IMR-90 (cell line): ENCODE data around the gene GJC1. TPM values are rescaled to one million over a fixed set of nuclear protein-coding genes. Genes with fewer than 3 reads are reported as not detected.
A peak's percentile ranks its signal among the peaks of the same experiment; 100 is the strongest.

Experiments
- ATAC-seq: fragments of 200-7000 bp; cut with Tn5 transposase; 2 replicates; pipeline ENCODE4 v1.9.1; 2020; ENCODE audit warnings: low read depth, mild to moderate bottlenecking, moderate library complexity
- BruUV-seq: library from RNA; stranded (reverse); fragments of 400-500 nt; replicated peaks from 2 replicates; lab custom pipeline; 2021; lab: Mats Ljungman, UMichigan
- CTCF ChIA-PET: fragments of 300-600 bp; formaldehyde crosslinking; extraction: SDS; loops from one replicate; lab custom pipeline; 2021; ENCODE audit warnings: antibody characterized with exemption; lab: Yijun Ruan, JAX
- POLR2A ChIA-PET: fragments of 300-600 bp; sonication (Branson Sonifier 250); formaldehyde crosslinking; loops from one replicate; lab custom pipeline; 2022; ENCODE audit warnings: antibody characterized with exemption; ENCODE audit not compliant: unreplicated experiment; lab: Charles Lee
- DNase-seq: peaks from one replicate; pipeline ENCODE4 v3.0.0; 2013
- H2AFZ ChIP-seq: replicated peaks from 2 replicates; pipeline ENCODE3; 2013; ENCODE audit warnings: low read length, mild to moderate bottlenecking; ENCODE audit not compliant: poor library complexity
- H2AK5ac ChIP-seq: 2 replicates; pipeline ENCODE4 v1.6.1; 2013; ENCODE audit warnings: low read depth, low read length, inconsistent platforms
- H2AK9ac ChIP-seq: replicated peaks from 2 replicates; pipeline ENCODE3; 2013; ENCODE audit warnings: mild to moderate bottlenecking, low read depth, low read length, moderate library complexity; ENCODE audit not compliant: poor library complexity
- H2BK120ac ChIP-seq: 2 replicates; pipeline ENCODE4 v1.6.1; 2013; ENCODE audit warnings: low read depth, low read length, inconsistent platforms
- H2BK15ac ChIP-seq: 3 replicates; pipeline ENCODE4 v1.6.1; 2013; ENCODE audit warnings: low read depth, low read length, inconsistent platforms
- H2BK20ac ChIP-seq: 2 replicates; pipeline ENCODE4 v1.6.1; 2013; ENCODE audit warnings: low read depth, mild to moderate bottlenecking, inconsistent platforms, low read length, moderate library complexity
- H2BK5ac ChIP-seq: 2 replicates; pipeline ENCODE4 v1.6.1; 2013; ENCODE audit warnings: mild to moderate bottlenecking, low read depth, low read length, inconsistent platforms; ENCODE audit not compliant: poor library complexity, severe bottlenecking
- H3K14ac ChIP-seq: replicated peaks from 2 replicates; pipeline ENCODE4 v1.6.1; 2013; ENCODE audit warnings: low read depth, low read length, inconsistent platforms
- H3K18ac ChIP-seq: 2 replicates; pipeline ENCODE4 v1.6.1; 2013; ENCODE audit warnings: low read depth, low read length, control low read depth
- H3K23ac ChIP-seq: 2 replicates; pipeline ENCODE4 v1.6.1; 2013; ENCODE audit warnings: low read depth, low read length, inconsistent platforms
- H3K27ac ChIP-seq: 2 replicates; pipeline ENCODE4 v1.5.1; 2013; ENCODE audit warnings: mild to moderate bottlenecking, control low read depth, low read length; ENCODE audit not compliant: insufficient read depth
- H3K27me3 ChIP-seq: 2 replicates; pipeline ENCODE4 v1.6.1; 2013; ENCODE audit warnings: low read length; ENCODE audit not compliant: control insufficient read depth, insufficient read depth
- H3K36me3 ChIP-seq: 2 replicates; pipeline ENCODE4 v1.6.1; 2013; ENCODE audit warnings: low read length, mixed read lengths; ENCODE audit not compliant: control insufficient read depth, insufficient read depth
- H3K4ac ChIP-seq: 2 replicates; pipeline ENCODE4 v1.6.1; 2013; ENCODE audit warnings: low read depth, low read length, inconsistent platforms
- H3K4me1 ChIP-seq: 2 replicates; pipeline ENCODE4 v1.6.1; 2013; ENCODE audit warnings: low read length, mixed read lengths; ENCODE audit not compliant: control insufficient read depth, insufficient read depth
- H3K4me2 ChIP-seq: 2 replicates; pipeline ENCODE4 v1.6.1; 2013; ENCODE audit warnings: low read depth, mild to moderate bottlenecking, control low read depth, low read length, moderate library complexity
- H3K4me3 ChIP-seq: 2 replicates; pipeline ENCODE4 v1.5.1; 2013; ENCODE audit warnings: low read depth, mild to moderate bottlenecking, control low read depth, low read length, moderate library complexity; ENCODE audit not compliant: insufficient read depth
- H3K56ac ChIP-seq: 2 replicates; pipeline ENCODE4 v1.6.1; 2013; ENCODE audit warnings: low read length, inconsistent platforms; ENCODE audit not compliant: insufficient read depth; ENCODE audit errors: extremely low read depth
- H3K79me1 ChIP-seq, 2 experiments: 2 replicates each; pipeline ENCODE4 v1.6.1; 2013; ENCODE audit warnings: low read length in 2 of 2, inconsistent platforms in 1 of 2, low read depth in 1 of 2
- H3K9ac ChIP-seq: 2 replicates; pipeline ENCODE4 v1.6.1; 2013; ENCODE audit warnings: low read depth, low read length, control low read depth
- H3K9me1 ChIP-seq: 2 replicates; pipeline ENCODE4 v1.6.1; 2013; ENCODE audit warnings: low read length, inconsistent platforms; ENCODE audit not compliant: insufficient read depth
- H3K9me3 ChIP-seq: 2 replicates; pipeline ENCODE4 v1.6.1; 2013; ENCODE audit warnings: low read length; ENCODE audit not compliant: control insufficient read depth, insufficient read depth
- H4K20me1 ChIP-seq: 2 replicates; pipeline ENCODE4 v1.6.1; 2013; ENCODE audit warnings: low read length, inconsistent platforms; ENCODE audit not compliant: insufficient read depth
- H4K5ac ChIP-seq: 2 replicates; pipeline ENCODE4 v1.6.1; 2013; ENCODE audit warnings: mild to moderate bottlenecking, low read depth, low read length, control low read depth
- H4K8ac ChIP-seq, 2 experiments: 2 replicates each; pipeline ENCODE4 v1.6.1; 2013; ENCODE audit warnings: low read depth in 2 of 2, low read length in 2 of 2, control low read depth in 1 of 2, inconsistent platforms in 1 of 2
- H4K91ac ChIP-seq: 2 replicates; pipeline ENCODE4 v1.6.1; 2013; ENCODE audit warnings: low read depth, low read length, inconsistent platforms; ENCODE audit not compliant: insufficient read depth
- BHLHE40 ChIP-seq: fragments of 150-350 bp; IDR thresholded peaks from 2 replicates; pipeline ENCODE4 v1.6.1; 2016; ENCODE audit warnings: mild to moderate bottlenecking, low read depth, low read length
- CEBPB ChIP-seq: IDR thresholded peaks from 2 replicates; pipeline ENCODE4 v1.6.1; 2012; ENCODE audit warnings: low read depth, low read length, improper control_type of control experiment
- CHD1 ChIP-seq: IDR thresholded peaks from 2 replicates; pipeline ENCODE4 v1.6.1; 2012; ENCODE audit warnings: low read depth, low read length, improper control_type of control experiment
- ELK1 ChIP-seq: fragments of 150-350 bp; IDR thresholded peaks from 2 replicates; pipeline ENCODE4 v1.6.1; 2016; ENCODE audit warnings: low read depth, mild to moderate bottlenecking, low read length, moderate library complexity, borderline replicate concordance
- FOS ChIP-seq: fragments of 150-350 bp; IDR thresholded peaks from 2 replicates; pipeline ENCODE4 v1.6.1; 2016; ENCODE audit warnings: low read depth, low read length
- MAFK ChIP-seq: IDR thresholded peaks from 2 replicates; pipeline ENCODE4 v1.6.1; 2012; ENCODE audit warnings: low read depth, low read length, improper control_type of control experiment
- MAZ ChIP-seq: IDR thresholded peaks from 2 replicates; pipeline ENCODE4 v1.6.1; 2012; ENCODE audit warnings: low read depth, mild to moderate bottlenecking, low read length, improper control_type of control experiment, moderate library complexity, borderline replicate concordance
- MXI1 ChIP-seq: IDR thresholded peaks from 2 replicates; pipeline ENCODE4 v1.6.1; 2012; ENCODE audit warnings: low read depth, mild to moderate bottlenecking, low read length, moderate library complexity, borderline replicate concordance
- NFE2L2 ChIP-seq: fragments of 150-350 bp; IDR thresholded peaks from 2 replicates; pipeline ENCODE4 v1.6.1; 2016; ENCODE audit warnings: low read depth, mild to moderate bottlenecking, low read length
- POLR2A ChIP-seq: IDR thresholded peaks from 2 replicates; pipeline ENCODE4 v1.6.1; 2012; ENCODE audit warnings: mild to moderate bottlenecking, low read depth, low read length
- RAD21 ChIP-seq: IDR thresholded peaks from 2 replicates; pipeline ENCODE4 v1.6.1; 2012; ENCODE audit warnings: low read length, improper control_type of control experiment
- RCOR1 ChIP-seq: IDR thresholded peaks from 2 replicates; pipeline ENCODE4 v1.6.1; 2012; ENCODE audit warnings: mild to moderate bottlenecking, low read length, improper control_type of control experiment; ENCODE audit not compliant: insufficient replicate concordance
- RFX5 ChIP-seq: IDR thresholded peaks from 2 replicates; pipeline ENCODE4 v1.8.0; 2012; ENCODE audit warnings: low read depth, mild to moderate bottlenecking, low read length, moderate library complexity
- SMC3 ChIP-seq: fragments of 150-350 bp; IDR thresholded peaks from 2 replicates; pipeline ENCODE4 v1.6.1; 2016; ENCODE audit warnings: low read depth, mild to moderate bottlenecking, antibody characterized with exemption, low read length, moderate library complexity
- USF2 ChIP-seq: fragments of 150-350 bp; IDR thresholded peaks from 2 replicates; pipeline ENCODE4 v1.6.1; 2017; ENCODE audit warnings: mild to moderate bottlenecking, antibody characterized with exemption, low read length, low read depth
- WGBS, 2 experiments: methylation state at CpG; one replicate each; pipeline versions ENCODE4 v1.1.5 to v1.1.7; 2013; ENCODE audit warnings: missing lambda C conversion rate in 2 of 2; ENCODE audit not compliant: insufficient read length in 1 of 2; ENCODE audit errors: extremely low coverage in 2 of 2; 5-methylcytosine and 5-hydroxymethylcytosine counted together
- dilution Hi-C: fragments of 300-500 bp; cut with HindIII; formaldehyde crosslinking; loops from one replicate; pipeline ENCODE4 v1.14.3; 2018; ENCODE audit warnings: low sequenced_read_pairs; ENCODE audit not compliant: unreplicated experiment
- in situ Hi-C: fragments of 300-500 bp; cut with MboI; formaldehyde crosslinking; loops from 3 replicates; pipeline ENCODE4 v1.14.3; 2019; ENCODE audit warnings: low sequenced_read_pairs, inconsistent platforms, mixed read lengths
- intact Hi-C: fragments of 100-400 bp; cut with micrococcal nuclease; formaldehyde crosslinking; loops from 2 replicates; pipeline ENCODE4 v1.10.0; 2022
- polyA plus RNA-seq, 3 experiments: library from polyadenylated mRNA; depleted of rRNA; stranded (reverse); fragments of >200 nt; gene quantifications; 2 replicates each; pipeline ENCODE4 v1.2.3, GENCODE V29; 2012; ENCODE audit warnings: low replicate concordance in 1 of 3
- total RNA-seq: library from RNA; depleted of rRNA; stranded (reverse); fragments of >200 nt; gene quantifications from 2 replicates; pipeline ENCODE4 v1.2.3, GENCODE V29; 2012
- TF ChIP-seq, protein P1 (sequence below): conservative IDR thresholded peaks from 2 replicates; pipeline ENCODE4 v1.5.1; 2012; ENCODE audit warnings: mild to moderate bottlenecking, low read depth, low read length, improper control_type of control experiment

The GJC1 gene
- total and polyA plus RNA-seq, 2 of the 4 experiments (the other 2 are of a cell fraction), result 23.9 to 69.7 TPM

DNA sequence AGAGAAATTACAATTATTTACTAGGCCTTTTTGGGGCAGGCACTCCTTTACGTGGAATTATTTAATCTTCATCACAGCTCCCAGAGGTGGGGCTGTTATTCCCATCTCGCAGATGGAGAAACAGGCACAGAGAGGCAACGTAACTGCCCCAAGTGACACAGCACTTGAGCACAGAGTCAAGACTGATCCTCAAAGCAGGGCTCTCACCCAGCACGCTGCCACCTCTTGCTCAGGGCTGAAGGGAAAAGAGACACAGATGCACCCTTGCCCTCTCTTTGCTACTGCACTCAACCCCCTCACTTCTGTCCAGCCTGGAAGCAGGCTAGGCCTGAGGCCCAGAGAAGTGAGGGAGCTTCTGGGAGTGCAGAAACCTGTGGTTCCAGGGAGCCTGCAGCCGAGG lies 66.9 kb downstream of the GJC1 start:
- no peak overlapping the region for H2BK5ac ChIP-seq
- H3K4ac ChIP-seq, result no peak overlapping the region
- H4K20me1 ChIP-seq, result no peaks in the 10 kb centered on the region
- H2AK5ac ChIP-seq, result no peak overlapping the region
- no peak overlapping the region for H2BK120ac ChIP-seq
- H3K4me1 ChIP-seq, result peaks cover 2% of the 10 kb centered on the region; the same call in 1 of the 2 replicates
- H3K79me1 ChIP-seq, result no peaks in the 10 kb centered on the region
- CTCF ChIA-PET, result interaction anchor here (0.8 to 1.1 kb wide), 2 partner anchors 101 to 114 kb away, joined by 3 to 4 read pairs; no protein-coding TSS in a partner anchor
- no peak overlapping the region for H3K9ac ChIP-seq
- in situ Hi-C loops, result no loop called here
- no peak overlapping the region for H4K5ac ChIP-seq
- no peak overlapping the region for H3K18ac ChIP-seq
- H3K36me3 ChIP-seq, result no peaks in the 10 kb centered on the region
- peak overlapping the region; percentile 28 for H2AK9ac ChIP-seq
- H3K14ac ChIP-seq, result no peak overlapping the region
- 93% methylated on average over 3 of the region's 5 CpGs; no CpG with 5 or more reads in 1 of the 2 experiments for WGBS, 2 experiments
- no peak overlapping the region for H4K8ac ChIP-seq
- no peak overlapping the region for H3K23ac ChIP-seq
- no peak overlapping the region for H3K4me3 ChIP-seq
- no peak for ATAC-seq
- H3K56ac ChIP-seq, result no peak overlapping the region
- POLR2A ChIA-PET, result no interaction called here
- intact Hi-C loops, result loop anchor here (10.0 kb wide), 1 partner anchor 228 kb away; no protein-coding TSS in a partner anchor
- H3K27ac ChIP-seq, result no peak overlapping the region
- TF ChIP-seq MXI1 (no peak), BHLHE40 (no peak), RFX5 (no peak), CEBPB (no peak), SMC3 (no peak), MAFK (no peak), POLR2A (no peak), FOS (no peak), RAD21 (no peak), ELK1 (no peak), USF2 (no peak), RCOR1 (no peak), MAZ (no peak), NFE2L2 (no peak), CHD1 (no peak)
- TF ChIP-seq, protein P1, sequence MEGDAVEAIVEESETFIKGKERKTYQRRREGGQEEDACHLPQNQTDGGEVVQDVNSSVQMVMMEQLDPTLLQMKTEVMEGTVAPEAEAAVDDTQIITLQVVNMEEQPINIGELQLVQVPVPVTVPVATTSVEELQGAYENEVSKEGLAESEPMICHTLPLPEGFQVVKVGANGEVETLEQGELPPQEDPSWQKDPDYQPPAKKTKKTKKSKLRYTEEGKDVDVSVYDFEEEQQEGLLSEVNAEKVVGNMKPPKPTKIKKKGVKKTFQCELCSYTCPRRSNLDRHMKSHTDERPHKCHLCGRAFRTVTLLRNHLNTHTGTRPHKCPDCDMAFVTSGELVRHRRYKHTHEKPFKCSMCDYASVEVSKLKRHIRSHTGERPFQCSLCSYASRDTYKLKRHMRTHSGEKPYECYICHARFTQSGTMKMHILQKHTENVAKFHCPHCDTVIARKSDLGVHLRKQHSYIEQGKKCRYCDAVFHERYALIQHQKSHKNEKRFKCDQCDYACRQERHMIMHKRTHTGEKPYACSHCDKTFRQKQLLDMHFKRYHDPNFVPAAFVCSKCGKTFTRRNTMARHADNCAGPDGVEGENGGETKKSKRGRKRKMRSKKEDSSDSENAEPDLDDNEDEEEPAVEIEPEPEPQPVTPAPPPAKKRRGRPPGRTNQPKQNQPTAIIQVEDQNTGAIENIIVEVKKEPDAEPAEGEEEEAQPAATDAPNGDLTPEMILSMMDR, result no peak
- H4K91ac ChIP-seq, result no peak overlapping the region
- H3K27me3 ChIP-seq, result peaks cover 43% of the 10 kb centered on the region
- no peak overlapping the region for H2AFZ ChIP-seq
- no peak overlapping the region for H2BK20ac ChIP-seq
- H3K4me2 ChIP-seq, result no peak overlapping the region
- dilution Hi-C loops, result no loop called here
- H2BK15ac ChIP-seq, result no peak overlapping the region
- no TSS peak for BruUV-seq
- no peak for DNase-seq
- no peaks in the 10 kb centered on the region for H3K9me3 ChIP-seq
- no peaks in the 10 kb centered on the region for H3K9me1 ChIP-seq
